ENCODE results near the gene CHCHD2. TPM values are rescaled to one million over a fixed set of nuclear protein-coding genes. Genes with fewer than 3 reads are reported as not detected.

Gene CHCHD2
- total and polyA plus RNA-seq, 2 experiments from 2014 or later = 0.94 TPM; not detected in 1

- TF ChIP-seq, protein P1, sequence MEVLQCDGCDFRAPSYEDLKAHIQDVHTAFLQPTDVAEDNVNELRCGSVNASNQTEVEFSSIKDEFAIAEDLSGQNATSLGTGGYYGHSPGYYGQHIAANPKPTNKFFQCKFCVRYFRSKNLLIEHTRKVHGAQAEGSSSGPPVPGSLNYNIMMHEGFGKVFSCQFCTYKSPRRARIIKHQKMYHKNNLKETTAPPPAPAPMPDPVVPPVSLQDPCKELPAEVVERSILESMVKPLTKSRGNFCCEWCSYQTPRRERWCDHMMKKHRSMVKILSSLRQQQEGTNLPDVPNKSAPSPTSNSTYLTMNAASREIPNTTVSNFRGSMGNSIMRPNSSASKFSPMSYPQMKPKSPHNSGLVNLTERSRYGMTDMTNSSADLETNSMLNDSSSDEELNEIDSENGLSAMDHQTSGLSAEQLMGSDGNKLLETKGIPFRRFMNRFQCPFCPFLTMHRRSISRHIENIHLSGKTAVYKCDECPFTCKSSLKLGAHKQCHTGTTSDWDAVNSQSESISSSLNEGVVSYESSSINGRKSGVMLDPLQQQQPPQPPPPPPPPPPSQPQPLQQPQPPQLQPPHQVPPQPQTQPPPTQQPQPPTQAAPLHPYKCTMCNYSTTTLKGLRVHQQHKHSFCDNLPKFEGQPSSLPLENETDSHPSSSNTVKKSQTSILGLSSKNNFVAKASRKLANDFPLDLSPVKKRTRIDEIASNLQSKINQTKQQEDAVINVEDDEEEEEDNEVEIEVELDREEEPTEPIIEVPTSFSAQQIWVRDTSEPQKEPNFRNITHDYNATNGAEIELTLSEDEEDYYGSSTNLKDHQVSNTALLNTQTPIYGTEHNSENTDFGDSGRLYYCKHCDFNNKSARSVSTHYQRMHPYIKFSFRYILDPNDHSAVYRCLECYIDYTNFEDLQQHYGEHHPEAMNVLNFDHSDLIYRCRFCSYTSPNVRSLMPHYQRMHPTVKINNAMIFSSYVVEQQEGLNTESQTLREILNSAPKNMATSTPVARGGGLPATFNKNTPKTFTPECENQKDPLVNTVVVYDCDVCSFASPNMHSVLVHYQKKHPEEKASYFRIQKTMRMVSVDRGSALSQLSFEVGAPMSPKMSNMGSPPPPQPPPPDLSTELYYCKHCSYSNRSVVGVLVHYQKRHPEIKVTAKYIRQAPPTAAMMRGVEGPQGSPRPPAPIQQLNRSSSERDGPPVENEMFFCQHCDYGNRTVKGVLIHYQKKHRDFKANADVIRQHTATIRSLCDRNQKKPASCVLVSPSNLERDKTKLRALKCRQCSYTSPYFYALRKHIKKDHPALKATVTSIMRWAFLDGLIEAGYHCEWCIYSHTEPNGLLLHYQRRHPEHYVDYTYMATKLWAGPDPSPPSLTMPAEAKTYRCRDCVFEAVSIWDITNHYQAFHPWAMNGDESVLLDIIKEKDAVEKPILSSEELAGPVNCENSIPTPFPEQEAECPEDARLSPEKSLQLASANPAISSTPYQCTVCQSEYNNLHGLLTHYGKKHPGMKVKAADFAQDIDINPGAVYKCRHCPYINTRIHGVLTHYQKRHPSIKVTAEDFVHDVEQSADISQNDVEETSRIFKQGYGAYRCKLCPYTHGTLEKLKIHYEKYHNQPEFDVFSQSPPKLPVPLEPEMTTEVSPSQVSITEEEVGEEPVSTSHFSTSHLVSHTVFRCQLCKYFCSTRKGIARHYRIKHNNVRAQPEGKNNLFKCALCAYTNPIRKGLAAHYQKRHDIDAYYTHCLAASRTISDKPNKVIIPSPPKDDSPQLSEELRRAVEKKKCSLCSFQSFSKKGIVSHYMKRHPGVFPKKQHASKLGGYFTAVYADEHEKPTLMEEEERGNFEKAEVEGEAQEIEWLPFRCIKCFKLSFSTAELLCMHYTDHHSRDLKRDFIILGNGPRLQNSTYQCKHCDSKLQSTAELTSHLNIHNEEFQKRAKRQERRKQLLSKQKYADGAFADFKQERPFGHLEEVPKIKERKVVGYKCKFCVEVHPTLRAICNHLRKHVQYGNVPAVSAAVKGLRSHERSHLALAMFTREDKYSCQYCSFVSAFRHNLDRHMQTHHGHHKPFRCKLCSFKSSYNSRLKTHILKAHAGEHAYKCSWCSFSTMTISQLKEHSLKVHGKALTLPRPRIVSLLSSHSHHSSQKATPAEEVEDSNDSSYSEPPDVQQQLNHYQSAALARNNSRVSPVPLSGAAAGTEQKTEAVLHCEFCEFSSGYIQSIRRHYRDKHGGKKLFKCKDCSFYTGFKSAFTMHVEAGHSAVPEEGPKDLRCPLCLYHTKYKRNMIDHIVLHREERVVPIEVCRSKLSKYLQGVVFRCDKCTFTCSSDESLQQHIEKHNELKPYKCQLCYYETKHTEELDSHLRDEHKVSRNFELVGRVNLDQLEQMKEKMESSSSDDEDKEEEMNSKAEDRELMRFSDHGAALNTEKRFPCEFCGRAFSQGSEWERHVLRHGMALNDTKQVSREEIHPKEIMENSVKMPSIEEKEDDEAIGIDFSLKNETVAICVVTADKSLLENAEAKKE (CRISPR knock-in tag; IDR thresholded peaks at IDR 0.05) = no peak
- TF ChIP-seq ZNF114 (CRISPR knock-in tag; IDR thresholded peaks at IDR 0.05) = no peak
- no peak for TF ChIP-seq EZH2 (IDR thresholded peaks at IDR 0.05; ENCODE audit: low read depth, unreplicated experiment)
- no peak for TF ChIP-seq EZH2phosphoT487 (IDR thresholded peaks at IDR 0.05; ENCODE audit: unreplicated experiment)
Observed at GRCh38 chr7:56107954-56108258, 1.6 kb upstream of the CHCHD2 start (continued).

- H3K27ac Mint-ChIP-seq = no peak overlapping the region
- peaks cover 94% of the 10 kb centered on the region for H3K9me3 Mint-ChIP-seq
- H3K4me2 ChIP-seq = no peak overlapping the region
- ATAC-seq (no peak), DNase-seq (ENCODE audit: low spot score) (no peak)
- no peaks in the 10 kb centered on the region for H3K4me1 ChIP-seq (ENCODE audit: insufficient read depth)
- H4K20me1 ChIP-seq (replicated peaks; ENCODE audit: insufficient read depth) = no peaks in the 10 kb centered on the region
- H3K36me3 Mint-ChIP-seq (ENCODE audit: low read depth) = peaks cover 26% of the 10 kb centered on the region
- H3K9me2 ChIP-seq (ENCODE audit: insufficient read depth) = no peaks in the 10 kb centered on the region
- H3K27ac ChIP-seq (ENCODE audit: low read depth) = no peak overlapping the region
- no peaks in the 10 kb centered on the region for H3K4me1 Mint-ChIP-seq
- no peaks in the 10 kb centered on the region for H3K27me3 Mint-ChIP-seq (ENCODE audit: insufficient read depth, low read depth, poor library complexity)
- H3K27me3 ChIP-seq (ENCODE audit: insufficient read depth) = no peaks in the 10 kb centered on the region
- no peaks in the 10 kb centered on the region for H3K79me2 ChIP-seq (replicated peaks; ENCODE audit: insufficient read depth)
- H3K4me3 Mint-ChIP-seq = no peak overlapping the region
- no peaks in the 10 kb centered on the region for H3F3A ChIP-seq (replicated peaks; ENCODE audit: low read depth)
- no peaks in the 10 kb centered on the region; the same call in none of the 2 replicates for H3K36me3 ChIP-seq (ENCODE audit: insufficient read depth)
- H3K4me3 ChIP-seq = no peak overlapping the region
- H2AFZ ChIP-seq = no peak overlapping the region
- TF ChIP-seq JUNB (IDR thresholded peaks at IDR 0.05; ENCODE audit: unreplicated experiment) = no peak
- TF ChIP-seq STAT1 (IDR thresholded peaks at IDR 0.05; ENCODE audit: unreplicated experiment) = no peak
- TF ChIP-seq, protein P2, sequence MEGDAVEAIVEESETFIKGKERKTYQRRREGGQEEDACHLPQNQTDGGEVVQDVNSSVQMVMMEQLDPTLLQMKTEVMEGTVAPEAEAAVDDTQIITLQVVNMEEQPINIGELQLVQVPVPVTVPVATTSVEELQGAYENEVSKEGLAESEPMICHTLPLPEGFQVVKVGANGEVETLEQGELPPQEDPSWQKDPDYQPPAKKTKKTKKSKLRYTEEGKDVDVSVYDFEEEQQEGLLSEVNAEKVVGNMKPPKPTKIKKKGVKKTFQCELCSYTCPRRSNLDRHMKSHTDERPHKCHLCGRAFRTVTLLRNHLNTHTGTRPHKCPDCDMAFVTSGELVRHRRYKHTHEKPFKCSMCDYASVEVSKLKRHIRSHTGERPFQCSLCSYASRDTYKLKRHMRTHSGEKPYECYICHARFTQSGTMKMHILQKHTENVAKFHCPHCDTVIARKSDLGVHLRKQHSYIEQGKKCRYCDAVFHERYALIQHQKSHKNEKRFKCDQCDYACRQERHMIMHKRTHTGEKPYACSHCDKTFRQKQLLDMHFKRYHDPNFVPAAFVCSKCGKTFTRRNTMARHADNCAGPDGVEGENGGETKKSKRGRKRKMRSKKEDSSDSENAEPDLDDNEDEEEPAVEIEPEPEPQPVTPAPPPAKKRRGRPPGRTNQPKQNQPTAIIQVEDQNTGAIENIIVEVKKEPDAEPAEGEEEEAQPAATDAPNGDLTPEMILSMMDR (conservative IDR thresholded peaks at IDR 0.05; ENCODE audit: low read depth in 2 of 2) = no peak
- no peak for TF ChIP-seq ZNF331 (CRISPR knock-in tag; IDR thresholded peaks at IDR 0.05; ENCODE audit: low read depth)
- no peak for TF ChIP-seq ZNF114 (CRISPR knock-in tag; IDR thresholded peaks at IDR 0.05)
- TF ChIP-seq POLR2AphosphoS5 (IDR thresholded peaks at IDR 0.05; ENCODE audit: low read depth) = no peak
- TF ChIP-seq EZH2 (IDR thresholded peaks at IDR 0.05; ENCODE audit: low read depth, unreplicated experiment) = no peak
- TF ChIP-seq NANOG (IDR thresholded peaks at IDR 0.05; ENCODE audit: borderline replicate concordance) = no peak
- no peak for TF ChIP-seq CREB1 (CRISPR knock-in tag; IDR thresholded peaks at IDR 0.05; ENCODE audit: low read depth)
- TF ChIP-seq, protein P3, sequence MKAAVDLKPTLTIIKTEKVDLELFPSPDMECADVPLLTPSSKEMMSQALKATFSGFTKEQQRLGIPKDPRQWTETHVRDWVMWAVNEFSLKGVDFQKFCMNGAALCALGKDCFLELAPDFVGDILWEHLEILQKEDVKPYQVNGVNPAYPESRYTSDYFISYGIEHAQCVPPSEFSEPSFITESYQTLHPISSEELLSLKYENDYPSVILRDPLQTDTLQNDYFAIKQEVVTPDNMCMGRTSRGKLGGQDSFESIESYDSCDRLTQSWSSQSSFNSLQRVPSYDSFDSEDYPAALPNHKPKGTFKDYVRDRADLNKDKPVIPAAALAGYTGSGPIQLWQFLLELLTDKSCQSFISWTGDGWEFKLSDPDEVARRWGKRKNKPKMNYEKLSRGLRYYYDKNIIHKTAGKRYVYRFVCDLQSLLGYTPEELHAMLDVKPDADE (IDR thresholded peaks at IDR 0.05) = no peak
- no peak for TF ChIP-seq REST (IDR thresholded peaks at IDR 0.05; ENCODE audit: unreplicated experiment)
Observed at GRCh38 chr7:56105508-56105907, 768 bp downstream of the CHCHD2 start.
